Hematopoietic multipotent progenitor cell treated with erythropoietin and hydrocortisone succinate and interleukin-3 and kit ligand, for 8 days (in vitro differentiated cells): ENCODE data around the gene GRM6.

ENCODE experiments used
- DNase-seq: peaks from one replicate; pipeline ENCODE4 v3.0.0-alpha.2; 2015

GRM6 gene

GRCh38 chr5:178983728-178984127, 11.4 kb downstream of the GRM6 start:
- no peak for DNase-seq

DNA sequence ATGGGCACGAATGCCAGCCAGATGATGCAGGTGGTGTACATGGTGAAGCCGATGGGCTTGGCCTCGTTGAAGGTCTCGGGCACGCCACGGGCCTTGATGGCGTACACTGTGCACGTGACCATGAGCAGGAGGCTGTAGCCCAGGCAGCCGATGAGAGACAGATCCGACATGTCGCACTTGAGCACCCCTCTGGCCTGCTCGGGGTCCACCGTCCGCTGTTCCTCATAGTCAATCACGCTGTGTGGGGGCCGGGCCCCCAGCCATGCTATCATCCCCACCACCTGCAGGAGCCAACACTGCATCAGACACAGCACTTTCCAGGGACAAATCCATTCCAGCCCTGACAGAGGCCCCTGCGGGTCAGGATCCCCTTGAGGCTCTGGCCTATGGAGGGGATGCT, 12.2 kb downstream of the GRM6 start:
- DNase-seq: no peak

DNA sequence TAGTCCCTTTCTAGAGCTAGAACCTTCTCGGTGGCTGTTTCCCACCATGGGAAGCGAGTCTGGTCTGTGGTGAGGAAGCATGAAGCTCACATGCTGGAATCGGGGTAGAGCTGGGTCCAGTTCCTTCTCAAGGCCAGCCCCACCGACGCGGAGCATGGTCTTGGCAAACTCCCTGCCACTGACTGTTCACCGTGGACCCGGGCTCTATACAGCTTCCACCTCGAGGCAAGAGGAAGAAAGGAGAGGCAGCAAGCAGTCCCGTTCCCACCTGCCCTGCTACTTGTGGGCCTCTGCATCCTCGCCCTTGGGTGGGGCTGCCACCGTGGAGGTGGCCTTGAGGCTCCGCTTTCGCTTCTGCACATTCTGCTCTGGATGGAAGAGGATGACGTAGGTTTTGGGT, 13.7 kb downstream of the GRM6 start:
- no peak for DNase-seq

GRCh38 chr5:178965465-178966055, 29.6 kb downstream of the GRM6 start:
- DNase-seq: no peak

DNA sequence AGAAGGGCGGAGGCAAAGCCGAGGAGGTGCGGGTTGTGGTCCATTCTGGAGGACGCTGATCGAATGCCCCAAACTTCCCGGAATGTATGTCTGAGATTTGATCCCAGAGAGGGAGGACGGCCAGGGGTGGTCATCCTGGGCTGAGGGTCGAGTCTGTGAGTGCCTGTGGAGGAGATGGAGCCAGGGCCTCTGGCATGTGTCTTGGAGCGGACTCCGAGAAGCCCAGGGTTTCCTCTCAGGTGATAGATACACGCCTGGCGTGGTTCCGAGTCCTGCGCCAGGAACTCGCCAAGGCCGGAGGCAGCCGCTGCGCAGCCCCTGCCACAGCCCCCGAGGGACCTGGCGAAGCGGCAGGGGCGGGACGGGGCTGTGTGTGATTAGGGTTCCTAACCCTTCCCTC, 53.8 kb downstream of the GRM6 start:
- no peak for DNase-seq

DNA sequence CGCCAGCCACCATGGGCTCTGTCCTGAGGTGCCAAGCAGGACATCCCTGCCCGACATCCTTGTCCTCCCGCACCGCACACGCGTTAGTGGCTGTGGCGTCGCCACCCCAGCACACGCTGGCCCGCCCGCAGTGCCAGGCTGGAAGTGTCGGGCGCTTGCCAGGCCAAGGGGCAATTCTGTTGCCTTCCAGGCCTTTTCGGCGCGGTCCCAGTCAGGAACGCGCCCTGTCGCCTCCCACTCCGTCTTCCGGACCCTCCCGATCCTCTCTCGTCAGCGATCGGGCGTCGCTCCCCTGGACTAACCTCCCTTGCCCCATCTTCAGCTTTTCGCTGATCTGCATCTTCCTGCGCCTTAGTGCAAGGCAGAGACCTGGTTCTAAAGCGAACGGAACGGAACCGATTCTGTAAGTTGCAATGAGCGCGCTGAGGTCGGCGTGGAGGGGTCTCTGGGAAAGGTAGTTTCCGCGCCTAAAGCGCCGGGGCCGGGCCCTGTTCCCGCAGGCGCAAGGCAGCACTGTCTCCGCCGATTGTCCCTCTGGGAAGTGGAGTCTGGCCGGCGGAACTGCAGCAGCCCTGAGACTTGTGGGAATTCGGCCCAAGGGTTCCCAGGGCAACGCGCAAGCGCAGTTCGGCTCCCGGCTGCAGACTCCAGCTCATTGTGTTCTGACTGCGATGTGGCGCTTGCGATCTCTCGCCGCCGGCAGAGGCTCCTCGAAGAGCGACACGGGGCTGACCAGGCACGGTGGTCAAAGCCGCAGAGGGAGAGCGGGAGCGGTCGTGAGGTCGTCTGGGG, 54.4 kb downstream of the GRM6 start, which contains the start of gene ZNF454:
Gene ZNF454 (plus strand): TSS at position 630 of the 792 bp plus-strand sequence. CDS start 1,594 bp downstream, outside the sequence.
- DNase-seq: no peak

DNA sequence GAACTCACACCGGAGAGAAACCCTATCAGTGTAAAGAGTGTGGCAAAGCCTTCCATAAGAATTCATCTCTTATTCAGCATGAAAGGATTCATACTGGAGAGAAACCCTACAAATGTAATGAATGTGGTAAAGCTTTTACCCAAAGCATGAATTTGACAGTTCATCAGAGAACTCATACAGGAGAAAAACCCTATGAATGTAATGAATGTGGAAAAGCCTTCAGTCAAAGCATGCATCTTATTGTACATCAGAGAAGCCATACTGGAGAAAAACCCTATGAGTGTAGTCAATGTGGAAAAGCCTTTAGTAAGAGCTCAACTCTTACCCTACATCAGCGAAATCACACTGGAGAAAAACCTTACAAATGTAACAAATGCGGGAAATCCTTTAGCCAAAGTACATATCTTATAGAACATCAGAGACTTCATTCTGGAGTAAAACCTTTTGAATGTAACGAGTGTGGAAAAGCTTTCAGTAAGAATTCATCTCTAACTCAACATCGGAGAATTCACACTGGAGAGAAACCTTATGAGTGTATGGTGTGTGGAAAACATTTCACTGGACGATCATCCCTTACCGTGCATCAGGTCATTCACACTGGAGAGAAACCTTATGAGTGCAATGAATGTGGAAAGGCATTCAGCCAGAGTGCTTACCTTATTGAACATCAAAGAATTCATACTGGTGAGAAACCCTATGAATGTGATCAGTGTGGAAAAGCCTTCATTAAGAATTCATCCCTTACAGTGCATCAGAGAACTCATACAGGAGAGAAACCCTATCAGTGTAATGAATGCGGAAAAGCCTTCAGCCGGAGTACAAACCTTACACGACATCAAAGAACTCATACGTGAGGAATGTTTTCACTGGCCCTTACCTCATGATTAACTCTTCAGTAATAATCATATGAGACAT, 63.0 kb downstream of the GRM6 start:
- DNase-seq: no peak
